AG04450 (cell line): ENCODE data around the gene PTPRT. TPM values are rescaled to one million over a fixed set of nuclear protein-coding genes. Genes with fewer than 3 reads are reported as not detected.
"Not testable (repeated sequence)": the region's sequence is repeated elsewhere in the genome, so short reads cannot be mapped to it uniquely, and the experiment has no call there.

Experiments used
- CTCF ChIA-PET: fragments of 300-600, 350-600 bp; formaldehyde crosslinking; extraction: SDS; loops from one replicate; lab custom pipeline; 2022; ENCODE audit warnings: antibody characterized with exemption, inconsistent platforms; lab: Charles Lee
- POLR2A ChIA-PET: fragments of 350-600 bp; formaldehyde crosslinking; extraction: SDS; loops from one replicate; lab custom pipeline; 2021; ENCODE audit warnings: antibody characterized with exemption, inconsistent platforms; lab: Yijun Ruan, JAX
- DNase-seq: peaks from one replicate; pipeline ENCODE4 v3.0.0-alpha.2; 2011; ENCODE audit warnings: low read depth, low spot score
- H3K27ac ChIP-seq: one replicate; pipeline ENCODE4 v1.5.1; 2012; ENCODE audit warnings: low read depth, low read length, control low read depth
- H3K27me3 ChIP-seq: one replicate; pipeline ENCODE4 v1.6.0; 2012; ENCODE audit warnings: low read length; ENCODE audit not compliant: control insufficient read depth, insufficient read depth
- H3K4me3 ChIP-seq: 2 replicates; pipeline ENCODE4 v1.5.1; 2011; ENCODE audit warnings: mild to moderate bottlenecking, low read depth, low read length, control low read depth
- H3K9me3 ChIP-seq: 2 replicates; pipeline ENCODE4 v1.5.1; 2012; ENCODE audit warnings: low read length; ENCODE audit not compliant: control insufficient read depth, insufficient read depth
- polyA plus RNA-seq: library from polyadenylated mRNA; depleted of rRNA; stranded (reverse); fragments of >200 nt; gene quantifications from 2 replicates; pipeline ENCODE4 v1.2.3, GENCODE V29; 2011
- TF ChIP-seq, protein P1 (sequence below): IDR thresholded peaks from 2 replicates; pipeline ENCODE4 v1.5.1; 2011; ENCODE audit warnings: low read depth, low read length, control low read depth, inconsistent platforms

Gene PTPRT
- polyA plus RNA-seq, 1 experiment = not detected

GRCh38 chr20:42901689-42902440 is 287.8 kb downstream of the PTPRT start:
- Histone ChIP-seq H3K27ac (no peak overlapping the region), H3K27me3 (no peaks in the 10 kb centered on the region), H3K9me3 (peaks cover 43% of the 10 kb centered on the region), H3K4me3 (no peak overlapping the region)
- TF ChIP-seq, protein P1, sequence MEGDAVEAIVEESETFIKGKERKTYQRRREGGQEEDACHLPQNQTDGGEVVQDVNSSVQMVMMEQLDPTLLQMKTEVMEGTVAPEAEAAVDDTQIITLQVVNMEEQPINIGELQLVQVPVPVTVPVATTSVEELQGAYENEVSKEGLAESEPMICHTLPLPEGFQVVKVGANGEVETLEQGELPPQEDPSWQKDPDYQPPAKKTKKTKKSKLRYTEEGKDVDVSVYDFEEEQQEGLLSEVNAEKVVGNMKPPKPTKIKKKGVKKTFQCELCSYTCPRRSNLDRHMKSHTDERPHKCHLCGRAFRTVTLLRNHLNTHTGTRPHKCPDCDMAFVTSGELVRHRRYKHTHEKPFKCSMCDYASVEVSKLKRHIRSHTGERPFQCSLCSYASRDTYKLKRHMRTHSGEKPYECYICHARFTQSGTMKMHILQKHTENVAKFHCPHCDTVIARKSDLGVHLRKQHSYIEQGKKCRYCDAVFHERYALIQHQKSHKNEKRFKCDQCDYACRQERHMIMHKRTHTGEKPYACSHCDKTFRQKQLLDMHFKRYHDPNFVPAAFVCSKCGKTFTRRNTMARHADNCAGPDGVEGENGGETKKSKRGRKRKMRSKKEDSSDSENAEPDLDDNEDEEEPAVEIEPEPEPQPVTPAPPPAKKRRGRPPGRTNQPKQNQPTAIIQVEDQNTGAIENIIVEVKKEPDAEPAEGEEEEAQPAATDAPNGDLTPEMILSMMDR = no peak
- ChIA-PET POLR2A (no interaction called here), CTCF (no interaction called here)
- DNase-seq = no peak

DNA sequence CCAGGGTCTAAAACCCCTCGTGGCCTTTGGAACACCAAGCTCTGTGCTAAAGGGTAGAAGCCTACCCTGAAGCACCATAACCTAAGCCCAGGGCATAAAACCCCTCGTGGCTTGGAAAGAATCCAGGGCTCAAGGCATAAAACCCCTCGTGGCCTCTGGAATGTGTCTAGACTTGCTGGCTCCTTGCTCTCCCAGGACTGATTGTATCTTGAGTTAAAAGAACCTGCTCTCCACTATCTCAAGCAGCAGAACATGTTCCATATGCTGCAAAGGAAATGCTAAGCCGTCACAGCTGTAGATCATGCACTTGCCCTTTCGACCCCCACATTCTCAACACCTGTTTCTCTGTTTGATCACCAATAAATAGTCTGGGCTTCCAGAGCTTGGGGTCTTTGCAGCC is 288.9 kb downstream of the PTPRT start:
- H3K27ac ChIP-seq, DNase-seq, POLR2A ChIA-PET, H3K4me3 ChIP-seq, CTCF ChIA-PET, H3K27me3 ChIP-seq: not testable (repeated sequence)
- peaks cover 44% of the 10 kb centered on the region for H3K9me3 ChIP-seq

DNA sequence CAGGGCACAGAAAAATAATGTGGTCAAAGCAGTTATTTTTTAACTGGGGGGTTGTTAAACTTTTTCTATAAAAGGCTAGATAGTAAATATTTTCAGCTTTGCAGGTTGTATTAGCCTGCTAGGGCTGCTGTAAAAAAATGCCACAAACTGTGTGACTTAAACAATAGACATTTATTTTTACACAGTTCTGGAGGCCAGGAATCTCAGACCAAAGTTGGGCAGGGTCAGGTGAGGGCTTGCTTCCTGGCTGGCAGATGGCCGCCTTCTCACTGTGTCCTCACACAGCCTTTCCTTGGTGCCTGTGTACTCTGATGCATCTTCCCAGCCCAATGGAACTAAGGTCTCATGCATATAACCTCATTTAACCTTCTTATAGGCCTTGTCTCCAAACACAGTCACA is 294.7 kb downstream of the PTPRT start:
- ChIA-PET CTCF (no interaction called here), POLR2A (no interaction called here)
- TF ChIP-seq, protein P1 = no peak
- no peak overlapping the region for H3K4me3 ChIP-seq
- H3K27me3 ChIP-seq = no peaks in the 10 kb centered on the region
- H3K27ac ChIP-seq = no peak overlapping the region
- peaks cover 38% of the 10 kb centered on the region for H3K9me3 ChIP-seq
- DNase-seq = no peak

DNA sequence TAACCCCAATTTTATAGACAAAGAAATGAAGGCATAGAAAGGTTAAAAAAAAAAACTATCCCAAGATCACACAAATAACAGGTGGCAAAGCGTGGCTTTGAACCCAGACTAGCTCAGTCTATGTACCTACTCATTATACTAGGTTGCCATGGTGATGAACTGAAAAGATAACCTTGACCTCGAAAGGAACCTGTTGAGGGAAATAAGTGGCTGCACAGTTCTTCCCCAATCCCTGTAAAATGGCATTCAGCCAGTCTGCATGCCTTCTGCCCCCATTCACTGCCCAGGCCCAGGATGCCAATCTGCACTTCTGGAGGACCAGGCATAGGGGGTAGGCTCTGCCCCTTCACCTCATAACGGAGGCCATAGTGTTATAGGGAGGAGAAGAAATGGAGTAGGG is 295.2 kb downstream of the PTPRT start:
- no peak overlapping the region for H3K4me3 ChIP-seq
- ChIA-PET POLR2A (no interaction called here), CTCF (no interaction called here)
- no peak overlapping the region for H3K27ac ChIP-seq
- no peak for DNase-seq
- H3K9me3 ChIP-seq = peaks cover 37% of the 10 kb centered on the region
- H3K27me3 ChIP-seq = no peaks in the 10 kb centered on the region
- TF ChIP-seq, protein P1 = no peak

DNA sequence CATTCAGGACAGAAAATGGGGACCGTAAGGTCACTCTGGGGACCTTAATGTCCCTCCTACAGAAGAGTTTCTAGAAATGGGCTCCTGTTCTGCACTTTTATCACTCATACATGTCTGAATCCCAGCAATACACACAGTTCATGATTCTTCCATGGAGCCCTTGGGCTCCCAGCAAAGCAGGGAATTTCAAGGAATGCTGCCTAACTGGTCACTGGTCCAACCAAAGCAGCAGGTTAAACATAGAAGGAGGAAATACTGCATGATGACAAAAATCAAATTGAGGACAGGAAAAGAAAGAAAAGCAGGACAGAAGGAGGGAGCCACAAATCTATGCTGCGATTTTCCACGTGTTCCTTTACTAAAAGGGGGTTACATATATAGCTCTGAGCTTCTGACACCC is 300.2 kb downstream of the PTPRT start:
- Histone ChIP-seq H3K9me3 (peaks cover 13% of the 10 kb centered on the region; the same call in 1 of the 2 replicates), H3K27ac (no peak overlapping the region), H3K27me3 (no peaks in the 10 kb centered on the region), H3K4me3 (no peak overlapping the region)
- ChIA-PET POLR2A (no interaction called here), CTCF (no interaction called here)
- TF ChIP-seq, protein P1 = no peak
- DNase-seq = no peak
